NCI-H748 (cell line): ENCODE results near the gene MAGEB16.

Experiments used
- DNase-seq: peaks from one replicate; lab custom pipeline; 2025; ENCODE audit not compliant: unreplicated experiment; lab: John Stamatoyannopoulos, UW

MAGEB16 gene

DNA sequence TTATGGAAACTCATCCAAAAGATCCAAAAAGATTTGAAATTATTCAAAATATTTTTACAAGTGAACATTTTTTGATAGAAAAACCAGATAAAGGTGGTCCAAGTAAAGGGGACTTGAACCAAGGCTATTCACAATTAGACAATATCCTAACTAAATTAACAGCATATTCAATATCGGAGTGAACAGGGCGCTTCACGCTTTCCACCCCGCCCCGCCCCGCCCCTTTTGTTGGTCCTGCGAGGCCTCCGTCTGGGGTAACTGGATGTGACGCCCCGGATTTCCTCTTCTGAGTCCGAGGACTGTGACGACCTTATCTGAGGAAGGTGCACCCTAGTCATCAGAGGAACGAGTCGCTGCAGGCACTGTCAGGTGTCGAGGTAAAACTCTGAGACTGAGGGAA, at the start of gene MAGEB16:
MAGEB16 (plus strand) TSS at position 301 of the 400 bp plus-strand sequence. CDS start 3,855 bp downstream, outside the sequence.
- DNase-seq = no peak

GRCh38 chrX:35773958-35774564, 24.1 kb upstream of the MAGEB16 start:
- DNase-seq = no peak

DNA sequence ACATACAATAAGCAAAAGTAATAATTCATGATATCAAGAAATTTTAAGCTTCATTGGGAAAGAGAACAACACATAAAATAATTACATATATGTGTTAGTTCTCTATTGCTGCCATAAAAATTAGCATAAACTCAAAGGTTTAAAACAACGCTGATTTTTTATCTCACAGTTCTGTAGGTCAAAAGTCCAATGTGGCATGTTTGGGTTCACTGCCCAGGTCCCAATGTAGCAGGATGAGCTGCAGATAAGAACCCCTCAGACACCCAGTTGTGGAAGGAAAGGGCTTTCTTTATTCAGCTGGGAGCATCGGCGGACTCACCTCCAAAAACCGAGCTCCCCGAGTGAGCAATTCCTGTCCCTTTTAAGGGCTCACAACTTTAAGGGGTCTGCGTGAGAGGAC, 13.1 kb upstream of the MAGEB16 start:
- no peak for DNase-seq

- no peak for DNase-seq
Observed at GRCh38 chrX:35786271-35786670, 11.9 kb upstream of the MAGEB16 start.

- DNase-seq = no peak
Observed at GRCh38 chrX:35787867-35788266, 10.3 kb upstream of the MAGEB16 start.

- no peak for DNase-seq
Observed at GRCh38 chrX:35800474-35800873, 2.3 kb downstream of the MAGEB16 start.

GRCh38 chrX:35809781-35810180, 11.6 kb downstream of the MAGEB16 start:
- DNase-seq = no peak

- no peak for DNase-seq
Observed at GRCh38 chrX:35819241-35819640, 21.1 kb downstream of the MAGEB16 start.

- DNase-seq = peak; percentile 0
Observed at GRCh38 chrX:35826503-35826902, 28.4 kb downstream of the MAGEB16 start.

- DNase-seq = no peak
Observed at GRCh38 chrX:35829501-35829900, 31.4 kb downstream of the MAGEB16 start.

- no peak for DNase-seq
Observed at GRCh38 chrX:35841872-35842271, 43.7 kb downstream of the MAGEB16 start.

GRCh38 chrX:35842674-35843073, 44.5 kb downstream of the MAGEB16 start:
- no peak for DNase-seq

- DNase-seq = no peak
Observed at GRCh38 chrX:35847736-35848135, 49.6 kb downstream of the MAGEB16 start.
